ENCODE data around the gene TLX1.

- TF ChIP-seq POLR2AphosphoS5 (IDR thresholded peaks at IDR 0.05; ENCODE audit: low read depth, low read length) (no peak), POLR2A (IDR thresholded peaks at IDR 0.05; ENCODE audit: low read depth, low read length) (no peak)
These were observed 26.8 kb downstream of the TLX1 start for GRCh38 chr10:101157756-101158458.
